Measurements from ENCODE around the gene UBE2K. TPM values are rescaled to one million over a fixed set of nuclear protein-coding genes. Genes with fewer than 3 reads are reported as not detected.

Gene UBE2K
- total RNA-seq, 1 experiment from 2014 or later = 126 TPM

DNA sequence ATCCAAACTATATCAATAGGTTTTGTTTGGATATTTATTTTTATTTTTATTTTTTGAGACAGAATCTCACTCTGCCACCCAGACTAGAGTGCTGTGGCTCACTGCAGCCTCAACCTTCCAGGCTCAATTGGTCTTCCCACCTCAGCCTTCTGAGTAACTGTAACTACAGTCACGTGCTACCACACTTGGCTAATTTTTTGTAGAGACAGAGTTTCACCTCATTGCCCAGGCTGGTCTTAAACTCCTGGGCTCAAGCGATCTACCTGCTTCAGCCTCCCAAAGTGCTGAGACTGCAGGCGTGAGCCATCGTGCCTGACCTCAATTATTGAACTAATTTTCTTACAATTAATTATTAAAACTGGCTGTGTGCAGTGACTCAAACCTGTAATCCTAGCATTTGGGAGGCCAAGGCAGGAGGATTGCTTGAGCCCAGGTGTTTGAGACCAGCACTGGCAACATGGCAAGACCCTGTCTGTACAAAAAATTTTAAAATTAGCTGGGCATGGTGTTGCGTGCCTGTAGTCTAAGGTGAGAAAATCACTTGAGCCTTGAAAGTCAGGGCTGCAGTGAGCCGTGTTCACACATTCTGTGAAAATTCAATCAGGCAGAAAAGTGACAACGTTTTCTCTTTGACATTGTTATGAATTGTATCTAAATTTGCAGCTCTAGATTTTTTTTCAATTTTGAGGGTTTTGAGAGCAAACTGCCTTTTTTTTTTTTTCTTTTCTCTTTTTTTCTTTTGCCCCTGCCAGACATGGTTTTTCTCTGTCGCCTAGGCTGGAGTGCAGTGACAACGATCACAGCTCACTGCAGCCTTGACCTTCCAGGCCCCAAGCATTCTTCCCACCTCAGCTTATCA, 66.0 kb downstream of the UBE2K start:
- RAD21 ChIA-PET (ENCODE audit: low non-redundant PET in 1 of 2, low total read pairs in 2 of 2, uncharacterized antibody in 2 of 2, unreplicated experiment in 2 of 2) = no interaction called here
- Histone ChIP-seq H3K79me2 (ENCODE audit: insufficient read depth, low read length) (peaks cover 63% of the 10 kb centered on the region), H3K27me3 (ENCODE audit: insufficient read depth, low read length) (no peaks in the 10 kb centered on the region), H3K36me3 (ENCODE audit: control insufficient read depth in 1 of 2, insufficient read depth in 2 of 2, low read length in 2 of 2) (peaks cover 5 to 18% of the 10 kb centered on the region in 2 experiments; a peak in 2 of 4 replicates), H3K4me2 (ENCODE audit: low read length) (no peak overlapping the region), H3K9me3 (ENCODE audit: control insufficient read depth in 1 of 2, insufficient read depth in 1 of 2, low read depth in 1 of 2, low read length in 2 of 2) (no peaks in the 10 kb centered on the region), H3K4me3 (replicated peaks in 1 of 2; ENCODE audit: low read depth in 1 of 2, low read length in 2 of 2) (no peak overlapping the region), H3K9me2 (ENCODE audit: insufficient read depth) (no peaks in the 10 kb centered on the region), H2AFZ (ENCODE audit: low read depth, low read length, poor library complexity, severe bottlenecking) (no peak overlapping the region), H3K27ac (ENCODE audit: low read depth, low read length) (no peak overlapping the region), H3K4me1 (ENCODE audit: control insufficient read depth in 1 of 2, insufficient read depth in 2 of 2, low read length in 2 of 2) (no peaks in the 10 kb centered on the region), H3K9ac (ENCODE audit: low read length) (no peak overlapping the region), H4K20me1 (ENCODE audit: insufficient read depth) (no peaks in the 10 kb centered on the region)
- TF ChIP-seq SP1 (IDR thresholded peaks at IDR 0.05; ENCODE audit: low read depth) (no peak), SIN3A (IDR thresholded peaks at IDR 0.05; ENCODE audit: low read depth) (no peak), JUND (IDR thresholded peaks at IDR 0.05) (no peak), SRF (IDR thresholded peaks at IDR 0.05; ENCODE audit: low read depth) (no peak), EZH2phosphoT487 (IDR thresholded peaks at IDR 0.05; ENCODE audit: borderline replicate concordance) (no peak), EGR1 (IDR thresholded peaks at IDR 0.05; ENCODE audit: low read depth) (no peak), RAD21 (IDR thresholded peaks at IDR 0.05; ENCODE audit: low read depth) (no peak), FOSL1 (IDR thresholded peaks at IDR 0.05; ENCODE audit: low read depth) (no peak), TCF7L2 (IDR thresholded peaks at IDR 0.05; ENCODE audit: borderline replicate concordance, extremely low read depth, insufficient read depth, insufficient read length) (no peak), ZNF274 (IDR thresholded peaks at IDR 0.05; ENCODE audit: low read depth, low read length) (no peak)
- TF ChIP-seq, protein P1, sequence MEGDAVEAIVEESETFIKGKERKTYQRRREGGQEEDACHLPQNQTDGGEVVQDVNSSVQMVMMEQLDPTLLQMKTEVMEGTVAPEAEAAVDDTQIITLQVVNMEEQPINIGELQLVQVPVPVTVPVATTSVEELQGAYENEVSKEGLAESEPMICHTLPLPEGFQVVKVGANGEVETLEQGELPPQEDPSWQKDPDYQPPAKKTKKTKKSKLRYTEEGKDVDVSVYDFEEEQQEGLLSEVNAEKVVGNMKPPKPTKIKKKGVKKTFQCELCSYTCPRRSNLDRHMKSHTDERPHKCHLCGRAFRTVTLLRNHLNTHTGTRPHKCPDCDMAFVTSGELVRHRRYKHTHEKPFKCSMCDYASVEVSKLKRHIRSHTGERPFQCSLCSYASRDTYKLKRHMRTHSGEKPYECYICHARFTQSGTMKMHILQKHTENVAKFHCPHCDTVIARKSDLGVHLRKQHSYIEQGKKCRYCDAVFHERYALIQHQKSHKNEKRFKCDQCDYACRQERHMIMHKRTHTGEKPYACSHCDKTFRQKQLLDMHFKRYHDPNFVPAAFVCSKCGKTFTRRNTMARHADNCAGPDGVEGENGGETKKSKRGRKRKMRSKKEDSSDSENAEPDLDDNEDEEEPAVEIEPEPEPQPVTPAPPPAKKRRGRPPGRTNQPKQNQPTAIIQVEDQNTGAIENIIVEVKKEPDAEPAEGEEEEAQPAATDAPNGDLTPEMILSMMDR (IDR thresholded peaks at IDR 0.05 in 2 of 3, conservative IDR thresholded peaks at IDR 0.05 in 1 of 3; ENCODE audit: borderline replicate concordance in 1 of 3, insufficient read depth in 1 of 3, low read depth in 2 of 3, low read length in 2 of 3) = no peak
- TF ChIP-seq, protein P2, sequence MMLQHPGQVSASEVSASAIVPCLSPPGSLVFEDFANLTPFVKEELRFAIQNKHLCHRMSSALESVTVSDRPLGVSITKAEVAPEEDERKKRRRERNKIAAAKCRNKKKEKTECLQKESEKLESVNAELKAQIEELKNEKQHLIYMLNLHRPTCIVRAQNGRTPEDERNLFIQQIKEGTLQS (IDR thresholded peaks at IDR 0.05) = no peak
- TF ChIP-seq, protein P3, sequence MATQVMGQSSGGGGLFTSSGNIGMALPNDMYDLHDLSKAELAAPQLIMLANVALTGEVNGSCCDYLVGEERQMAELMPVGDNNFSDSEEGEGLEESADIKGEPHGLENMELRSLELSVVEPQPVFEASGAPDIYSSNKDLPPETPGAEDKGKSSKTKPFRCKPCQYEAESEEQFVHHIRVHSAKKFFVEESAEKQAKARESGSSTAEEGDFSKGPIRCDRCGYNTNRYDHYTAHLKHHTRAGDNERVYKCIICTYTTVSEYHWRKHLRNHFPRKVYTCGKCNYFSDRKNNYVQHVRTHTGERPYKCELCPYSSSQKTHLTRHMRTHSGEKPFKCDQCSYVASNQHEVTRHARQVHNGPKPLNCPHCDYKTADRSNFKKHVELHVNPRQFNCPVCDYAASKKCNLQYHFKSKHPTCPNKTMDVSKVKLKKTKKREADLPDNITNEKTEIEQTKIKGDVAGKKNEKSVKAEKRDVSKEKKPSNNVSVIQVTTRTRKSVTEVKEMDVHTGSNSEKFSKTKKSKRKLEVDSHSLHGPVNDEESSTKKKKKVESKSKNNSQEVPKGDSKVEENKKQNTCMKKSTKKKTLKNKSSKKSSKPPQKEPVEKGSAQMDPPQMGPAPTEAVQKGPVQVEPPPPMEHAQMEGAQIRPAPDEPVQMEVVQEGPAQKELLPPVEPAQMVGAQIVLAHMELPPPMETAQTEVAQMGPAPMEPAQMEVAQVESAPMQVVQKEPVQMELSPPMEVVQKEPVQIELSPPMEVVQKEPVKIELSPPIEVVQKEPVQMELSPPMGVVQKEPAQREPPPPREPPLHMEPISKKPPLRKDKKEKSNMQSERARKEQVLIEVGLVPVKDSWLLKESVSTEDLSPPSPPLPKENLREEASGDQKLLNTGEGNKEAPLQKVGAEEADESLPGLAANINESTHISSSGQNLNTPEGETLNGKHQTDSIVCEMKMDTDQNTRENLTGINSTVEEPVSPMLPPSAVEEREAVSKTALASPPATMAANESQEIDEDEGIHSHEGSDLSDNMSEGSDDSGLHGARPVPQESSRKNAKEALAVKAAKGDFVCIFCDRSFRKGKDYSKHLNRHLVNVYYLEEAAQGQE (IDR thresholded peaks at IDR 0.05; ENCODE audit: low read depth) = no peak
- TF ChIP-seq, protein P4, sequence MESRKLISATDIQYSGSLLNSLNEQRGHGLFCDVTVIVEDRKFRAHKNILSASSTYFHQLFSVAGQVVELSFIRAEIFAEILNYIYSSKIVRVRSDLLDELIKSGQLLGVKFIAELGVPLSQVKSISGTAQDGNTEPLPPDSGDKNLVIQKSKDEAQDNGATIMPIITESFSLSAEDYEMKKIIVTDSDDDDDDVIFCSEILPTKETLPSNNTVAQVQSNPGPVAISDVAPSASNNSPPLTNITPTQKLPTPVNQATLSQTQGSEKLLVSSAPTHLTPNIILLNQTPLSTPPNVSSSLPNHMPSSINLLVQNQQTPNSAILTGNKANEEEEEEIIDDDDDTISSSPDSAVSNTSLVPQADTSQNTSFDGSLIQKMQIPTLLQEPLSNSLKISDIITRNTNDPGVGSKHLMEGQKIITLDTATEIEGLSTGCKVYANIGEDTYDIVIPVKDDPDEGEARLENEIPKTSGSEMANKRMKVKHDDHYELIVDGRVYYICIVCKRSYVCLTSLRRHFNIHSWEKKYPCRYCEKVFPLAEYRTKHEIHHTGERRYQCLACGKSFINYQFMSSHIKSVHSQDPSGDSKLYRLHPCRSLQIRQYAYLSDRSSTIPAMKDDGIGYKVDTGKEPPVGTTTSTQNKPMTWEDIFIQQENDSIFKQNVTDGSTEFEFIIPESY (IDR thresholded peaks at IDR 0.05; ENCODE audit: extremely low read depth, insufficient replicate concordance, low read length) = no peak
- ATAC-seq (no peak), DNase-seq (ENCODE audit: low read depth, low spot score) (no peak)
- no TSS peak for BruUV-seq (replicated peaks)
- CTCF ChIA-PET = no interaction called here
- POLR2A ChIA-PET = no interaction called here
- intact Hi-C loops (cut with micrococcal nuclease) = no loop called here
